Measurements from ENCODE around the gene RFTN2. TPM values are rescaled to one million over a fixed set of nuclear protein-coding genes. Genes with fewer than 3 reads are reported as not detected.
A peak's percentile ranks its signal among the peaks of the same experiment; 100 is the strongest.
"Not testable (repeated sequence)": the region's sequence is repeated elsewhere in the genome, so short reads cannot be mapped to it uniquely, and the experiment has no call there.

RFTN2 gene
- total RNA-seq, 1 donor from 2014 or later = not detected

DNA sequence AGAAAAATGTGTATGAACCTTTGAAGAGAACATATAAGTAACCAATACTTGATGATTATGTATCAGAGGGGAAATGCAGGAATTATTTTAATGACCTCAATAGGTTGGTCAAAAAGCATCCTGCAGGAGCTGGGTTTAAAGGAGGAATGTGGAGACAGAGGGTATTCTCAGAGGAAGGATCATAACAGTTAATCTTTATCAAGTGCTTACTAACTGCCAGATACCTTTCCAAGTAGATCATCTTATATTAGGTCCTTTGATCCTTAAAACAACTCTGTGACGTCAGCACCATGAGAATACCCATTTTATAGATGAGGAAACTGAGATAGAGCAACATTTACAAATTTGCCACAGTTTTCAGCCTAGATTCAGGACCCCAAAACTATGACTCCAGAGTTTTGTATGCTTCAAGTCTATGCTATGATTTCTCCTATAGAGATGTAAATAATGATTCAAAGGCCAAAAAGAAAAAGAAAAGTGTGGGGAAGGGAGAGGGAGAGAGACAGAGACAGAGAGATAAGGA is 3.0 kb downstream of the RFTN2 start:
- no peaks in the 10 kb centered on the region for H3K4me1 Mint-ChIP-seq (ENCODE audit: low read depth)
- intact Hi-C loops (cut with micrococcal nuclease) = no loop called here
- no peak overlapping the region for H3K4me3 Mint-ChIP-seq (ENCODE audit: low read depth)
- H3K27me3 Mint-ChIP-seq (ENCODE audit: low read depth) = peaks cover 21% of the 10 kb centered on the region
- H3K36me3 Mint-ChIP-seq (ENCODE audit: low read depth) = no peaks in the 10 kb centered on the region
- H3K27ac Mint-ChIP-seq = no peak overlapping the region
- DNase-seq (ENCODE audit: low spot score) = no peak
- H3K9me3 Mint-ChIP-seq = peaks cover 2% of the 10 kb centered on the region

DNA sequence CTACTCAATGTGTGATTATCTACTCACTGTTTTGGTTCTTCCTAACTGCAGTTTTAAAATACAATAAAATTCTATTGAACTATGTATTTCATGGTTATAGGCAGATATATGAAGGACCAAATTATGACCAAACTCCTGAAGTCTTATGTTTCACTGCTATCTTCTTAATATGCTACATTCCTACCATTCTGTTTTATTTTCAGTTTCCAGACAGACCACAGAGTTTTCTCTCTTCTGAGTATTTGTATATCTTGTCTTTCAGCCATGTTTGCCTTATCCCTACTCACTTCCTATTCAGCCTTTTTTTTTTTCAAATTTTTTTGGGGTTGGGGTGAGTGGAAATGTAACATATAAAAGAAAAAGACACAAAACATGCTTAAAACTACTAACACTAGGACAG is 6.3 kb downstream of the RFTN2 start:
- intact Hi-C loops (cut with micrococcal nuclease) = no loop called here
- H3K4me3 Mint-ChIP-seq (ENCODE audit: low read depth) = no peak overlapping the region
- H3K9me3 Mint-ChIP-seq = peaks cover 20% of the 10 kb centered on the region
- no peak for DNase-seq (ENCODE audit: low spot score)
- H3K27ac Mint-ChIP-seq = no peak overlapping the region
- no peaks in the 10 kb centered on the region for H3K4me1 Mint-ChIP-seq (ENCODE audit: low read depth)
- peaks cover 14% of the 10 kb centered on the region for H3K27me3 Mint-ChIP-seq (ENCODE audit: low read depth)
- H3K36me3 Mint-ChIP-seq (ENCODE audit: low read depth) = no peaks in the 10 kb centered on the region

GRCh38 chr2:197668296-197668695 is 7.1 kb downstream of the RFTN2 start:
- DNase-seq (ENCODE audit: low spot score) = no peak
- H3K4me3 Mint-ChIP-seq (ENCODE audit: low read depth) = no peak overlapping the region
- no peaks in the 10 kb centered on the region for H3K4me1 Mint-ChIP-seq (ENCODE audit: low read depth)
- peaks cover 14% of the 10 kb centered on the region for H3K27me3 Mint-ChIP-seq (ENCODE audit: low read depth)
- intact Hi-C loops (cut with micrococcal nuclease) = no loop called here
- no peaks in the 10 kb centered on the region for H3K36me3 Mint-ChIP-seq (ENCODE audit: low read depth)
- peaks cover 20% of the 10 kb centered on the region for H3K9me3 Mint-ChIP-seq
- no peak overlapping the region for H3K27ac Mint-ChIP-seq

- no peak overlapping the region for H3K27ac Mint-ChIP-seq
- intact Hi-C loops (cut with micrococcal nuclease) = no loop called here
- peaks cover 20% of the 10 kb centered on the region for H3K9me3 Mint-ChIP-seq
- H3K4me3 Mint-ChIP-seq (ENCODE audit: low read depth) = no peak overlapping the region
- peaks cover 7% of the 10 kb centered on the region for H3K27me3 Mint-ChIP-seq (ENCODE audit: low read depth)
- no peak for DNase-seq (ENCODE audit: low spot score)
- peaks cover 5% of the 10 kb centered on the region for H3K4me1 Mint-ChIP-seq (ENCODE audit: low read depth)
- no peaks in the 10 kb centered on the region for H3K36me3 Mint-ChIP-seq (ENCODE audit: low read depth)
Observed at GRCh38 chr2:197666277-197666676, 9.1 kb downstream of the RFTN2 start.

DNA sequence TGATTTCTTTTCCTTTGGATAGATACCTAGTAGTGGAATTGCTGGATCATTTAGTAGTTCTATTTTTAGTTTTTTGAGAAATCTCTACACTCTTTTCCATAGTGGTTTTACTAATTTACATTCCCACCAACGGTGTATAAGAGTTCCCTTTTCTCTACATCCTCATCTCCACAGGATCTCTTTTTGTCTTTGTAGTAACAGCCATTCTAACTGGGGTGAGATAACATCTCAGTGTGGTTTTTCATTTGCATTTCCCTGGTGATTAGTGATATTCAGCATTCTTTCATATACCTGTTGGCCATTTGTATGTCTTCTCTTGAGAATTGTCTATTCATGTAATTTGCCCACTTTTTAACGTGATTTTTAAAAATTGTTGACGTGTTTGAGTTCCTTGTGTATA is 13.8 kb downstream of the RFTN2 start:
- H3K4me3 Mint-ChIP-seq (ENCODE audit: low read depth) = no peak overlapping the region
- intact Hi-C loops (cut with micrococcal nuclease) = no loop called here
- H3K27me3 Mint-ChIP-seq (ENCODE audit: low read depth) = no peaks in the 10 kb centered on the region
- peaks cover 12% of the 10 kb centered on the region for H3K9me3 Mint-ChIP-seq
- no peak overlapping the region for H3K27ac Mint-ChIP-seq
- no peaks in the 10 kb centered on the region for H3K36me3 Mint-ChIP-seq (ENCODE audit: low read depth)
- H3K4me1 Mint-ChIP-seq (ENCODE audit: low read depth) = peaks cover 5% of the 10 kb centered on the region
- DNase-seq (ENCODE audit: low spot score) = no peak

DNA sequence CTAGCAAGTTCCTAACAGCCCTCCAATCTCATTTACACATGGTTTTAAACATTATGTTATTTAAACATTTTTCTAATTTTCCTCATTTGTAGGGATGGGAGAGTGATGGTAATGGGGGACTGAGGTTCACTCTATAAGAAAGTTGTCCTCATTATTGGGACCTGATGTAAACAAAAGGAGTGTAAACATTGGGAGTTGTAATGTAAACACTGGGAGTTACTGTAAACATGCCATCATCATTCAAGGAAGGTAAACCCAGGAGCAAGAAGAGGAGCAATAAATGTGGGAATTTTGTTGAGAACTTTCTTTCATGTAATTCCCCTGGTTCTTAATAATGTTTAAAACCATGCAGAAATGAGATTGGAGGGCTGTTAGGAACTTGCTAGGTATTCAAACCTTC is 17.8 kb downstream of the RFTN2 start:
- DNase-seq (ENCODE audit: low spot score) = no peak
- no peak overlapping the region for H3K27ac Mint-ChIP-seq
- H3K9me3 Mint-ChIP-seq = no peaks in the 10 kb centered on the region
- no peak overlapping the region for H3K4me3 Mint-ChIP-seq (ENCODE audit: low read depth)
- H3K27me3 Mint-ChIP-seq (ENCODE audit: low read depth) = no peaks in the 10 kb centered on the region
- H3K4me1 Mint-ChIP-seq (ENCODE audit: low read depth) = peaks cover 5% of the 10 kb centered on the region
- no peaks in the 10 kb centered on the region for H3K36me3 Mint-ChIP-seq (ENCODE audit: low read depth)
- intact Hi-C loops (cut with micrococcal nuclease) = no loop called here

- Mint-ChIP-seq H3K36me3 (ENCODE audit: low read depth) (no peaks in the 10 kb centered on the region), H3K27me3 (ENCODE audit: low read depth) (peaks cover 18% of the 10 kb centered on the region), H3K9me3 (no peaks in the 10 kb centered on the region), H3K27ac (no peak overlapping the region), H3K4me1 (ENCODE audit: low read depth) (no peaks in the 10 kb centered on the region), H3K4me3 (ENCODE audit: low read depth) (no peak overlapping the region)
- DNase-seq (ENCODE audit: low spot score) = no peak
- intact Hi-C loops (cut with micrococcal nuclease) = loop anchor here (2.0 kb wide), 1 partner anchor 21 kb away; no protein-coding TSS in a partner anchor
Observed at GRCh38 chr2:197647961-197648690, 27.3 kb downstream of the RFTN2 start.

DNA sequence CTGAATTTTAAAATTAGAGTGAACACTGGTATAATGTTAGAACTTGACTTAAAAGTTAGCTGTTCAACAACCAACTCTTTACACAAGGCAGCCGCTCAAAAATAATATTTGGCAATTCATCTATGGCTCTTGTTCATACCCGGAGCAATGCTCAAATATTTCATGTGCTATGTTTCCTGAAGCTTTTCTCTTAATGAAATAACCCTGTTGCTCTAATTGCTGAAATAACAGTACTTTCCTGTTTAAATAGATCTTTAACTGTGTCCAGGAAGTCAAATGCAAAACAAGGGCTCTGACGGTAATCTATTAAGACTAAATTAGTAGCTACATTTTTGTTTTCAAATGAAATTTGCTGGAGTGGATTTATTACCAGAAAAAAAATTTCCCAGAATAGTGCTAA is 33.7 kb downstream of the RFTN2 start:
- H3K4me1 Mint-ChIP-seq (ENCODE audit: low read depth) = no peaks in the 10 kb centered on the region
- no peaks in the 10 kb centered on the region for H3K36me3 Mint-ChIP-seq (ENCODE audit: low read depth)
- H3K27ac Mint-ChIP-seq = no peak overlapping the region
- no peak for DNase-seq (ENCODE audit: low spot score)
- H3K9me3 Mint-ChIP-seq = no peaks in the 10 kb centered on the region
- H3K4me3 Mint-ChIP-seq (ENCODE audit: low read depth) = no peak overlapping the region
- intact Hi-C loops (cut with micrococcal nuclease) = no loop called here
- peaks cover 11% of the 10 kb centered on the region for H3K27me3 Mint-ChIP-seq (ENCODE audit: low read depth)

GRCh38 chr2:197640571-197641122 is 34.7 kb downstream of the RFTN2 start:
- H3K4me1 Mint-ChIP-seq (ENCODE audit: low read depth); H3K36me3 Mint-ChIP-seq (ENCODE audit: low read depth); H3K27ac Mint-ChIP-seq; intact Hi-C loops (cut with micrococcal nuclease); H3K27me3 Mint-ChIP-seq (ENCODE audit: low read depth); DNase-seq (ENCODE audit: low spot score); H3K9me3 Mint-ChIP-seq: not testable (repeated sequence)
- H3K4me3 Mint-ChIP-seq (ENCODE audit: low read depth) = peak overlapping the region; percentile 49

GRCh38 chr2:197633109-197633657 is 42.2 kb downstream of the RFTN2 start:
- H3K9me3 Mint-ChIP-seq = peaks cover 19% of the 10 kb centered on the region
- H3K36me3 Mint-ChIP-seq (ENCODE audit: low read depth) = no peaks in the 10 kb centered on the region
- intact Hi-C loops (cut with micrococcal nuclease) = no loop called here
- no peaks in the 10 kb centered on the region for H3K4me1 Mint-ChIP-seq (ENCODE audit: low read depth)
- DNase-seq (ENCODE audit: low spot score) = no peak
- H3K4me3 Mint-ChIP-seq (ENCODE audit: low read depth) = no peak overlapping the region
- no peaks in the 10 kb centered on the region for H3K27me3 Mint-ChIP-seq (ENCODE audit: low read depth)
- no peak overlapping the region for H3K27ac Mint-ChIP-seq

GRCh38 chr2:197628043-197628500 is 47.3 kb downstream of the RFTN2 start:
- Mint-ChIP-seq H3K36me3 (ENCODE audit: low read depth) (no peaks in the 10 kb centered on the region), H3K27ac (no peak overlapping the region), H3K27me3 (ENCODE audit: low read depth) (no peaks in the 10 kb centered on the region), H3K9me3 (peaks cover 15% of the 10 kb centered on the region), H3K4me1 (ENCODE audit: low read depth) (no peaks in the 10 kb centered on the region), H3K4me3 (ENCODE audit: low read depth) (no peak overlapping the region)
- intact Hi-C loops (cut with micrococcal nuclease) = no loop called here
- DNase-seq (ENCODE audit: low spot score) = no peak

- H3K36me3 Mint-ChIP-seq (ENCODE audit: low read depth) = no peaks in the 10 kb centered on the region
- no peaks in the 10 kb centered on the region for H3K4me1 Mint-ChIP-seq (ENCODE audit: low read depth)
- peaks cover 6% of the 10 kb centered on the region for H3K9me3 Mint-ChIP-seq
- intact Hi-C loops (cut with micrococcal nuclease) = loop anchor here (2.0 kb wide), 1 partner anchor 22 kb away; no protein-coding TSS in a partner anchor
- no peak for DNase-seq (ENCODE audit: low spot score)
- no peak overlapping the region for H3K27ac Mint-ChIP-seq
- no peaks in the 10 kb centered on the region for H3K27me3 Mint-ChIP-seq (ENCODE audit: low read depth)
- H3K4me3 Mint-ChIP-seq (ENCODE audit: low read depth) = no peak overlapping the region
Observed at GRCh38 chr2:197626965-197627625, 48.3 kb downstream of the RFTN2 start.

- Mint-ChIP-seq H3K4me3 (ENCODE audit: low read depth) (no peak overlapping the region), H3K4me1 (ENCODE audit: low read depth) (no peaks in the 10 kb centered on the region), H3K36me3 (ENCODE audit: low read depth) (no peaks in the 10 kb centered on the region), H3K27ac (no peak overlapping the region), H3K9me3 (no peaks in the 10 kb centered on the region), H3K27me3 (ENCODE audit: low read depth) (no peaks in the 10 kb centered on the region)
- intact Hi-C loops (cut with micrococcal nuclease) = no loop called here
- no peak for DNase-seq (ENCODE audit: low spot score)
Observed at GRCh38 chr2:197620133-197620532, 55.3 kb downstream of the RFTN2 start.

Measured in activated T-helper 2 cell treated with anti-CD3 and anti-CD28 coated beads, Interferon-gamma antibody, Interleukin-2, Interleukin-4, amounts not matched to agents 10 μg/mL and 5 μg/mL and 100 μg/mL, durations not matched to agents 14 hours and 24 hours and 36 hours (primary cell).